NCI-H146 (cell line): ENCODE data around the gene S100A10.

Source experiments
- DNase-seq: peaks from one replicate; lab custom pipeline; 2025; lab: John Stamatoyannopoulos, UW

S100A10 gene

GRCh38 chr1:151988405-151988923 is 5.2 kb downstream of the S100A10 start:
- DNase-seq: no peak

- no peak for DNase-seq
Measured at GRCh38 chr1:151986501-151987190, 7.0 kb downstream of the S100A10 start.

- DNase-seq: no peak
Measured at GRCh38 chr1:151985768-151986167, 7.9 kb downstream of the S100A10 start.

DNA sequence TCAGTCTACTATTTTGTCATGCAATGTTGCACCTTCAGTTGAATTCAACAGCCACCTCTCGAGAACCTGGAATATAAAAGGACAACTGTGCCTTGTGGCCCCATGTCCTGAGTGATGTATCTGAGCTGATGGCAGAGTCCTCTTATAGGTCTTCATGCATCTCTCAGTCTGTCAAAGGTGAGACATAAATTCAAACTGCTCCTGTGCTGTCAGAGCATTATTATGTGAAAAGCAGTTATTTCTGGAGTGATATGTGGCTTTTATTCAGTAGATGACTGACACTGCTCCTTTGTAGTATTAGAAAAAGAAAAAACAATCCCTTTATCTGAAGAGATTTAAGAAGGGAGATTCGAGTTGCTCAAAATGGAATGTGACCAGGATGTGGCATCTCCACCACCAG is 8.4 kb downstream of the S100A10 start:
- no peak for DNase-seq

GRCh38 chr1:151984313-151984956 is 9.2 kb downstream of the S100A10 start:
- no peak for DNase-seq

GRCh38 chr1:151982300-151983005 is 11.2 kb downstream of the S100A10 start:
- DNase-seq: no peak

DNA sequence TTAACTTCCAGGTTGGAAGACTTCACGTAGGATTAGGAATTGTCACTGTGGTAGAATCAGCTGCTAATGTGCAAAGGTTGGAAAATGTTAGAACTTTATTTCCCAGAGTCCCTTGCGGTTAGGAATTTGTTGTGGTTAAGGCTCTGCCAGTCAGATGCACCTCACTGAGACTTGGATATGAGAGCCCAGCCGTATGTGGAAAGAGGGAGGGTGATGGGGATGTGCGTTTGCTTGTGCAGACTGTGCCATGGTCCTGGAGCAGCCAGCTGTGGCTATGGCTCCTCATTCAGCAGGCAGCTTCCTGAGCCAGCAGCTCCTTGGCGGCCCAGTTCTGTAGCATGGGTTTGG is 12.5 kb downstream of the S100A10 start:
- no peak for DNase-seq

- DNase-seq: no peak
Measured at GRCh38 chr1:151980287-151981177, 13.1 kb downstream of the S100A10 start.

GRCh38 chr1:151978922-151979321 is 14.7 kb downstream of the S100A10 start:
- DNase-seq: no peak

- DNase-seq: no peak
Measured at GRCh38 chr1:151977662-151978230, 15.9 kb downstream of the S100A10 start.

GRCh38 chr1:151976858-151977257 is 16.8 kb downstream of the S100A10 start:
- DNase-seq: no peak

GRCh38 chr1:151976015-151976343 is 17.7 kb downstream of the S100A10 start:
- no peak for DNase-seq

DNA sequence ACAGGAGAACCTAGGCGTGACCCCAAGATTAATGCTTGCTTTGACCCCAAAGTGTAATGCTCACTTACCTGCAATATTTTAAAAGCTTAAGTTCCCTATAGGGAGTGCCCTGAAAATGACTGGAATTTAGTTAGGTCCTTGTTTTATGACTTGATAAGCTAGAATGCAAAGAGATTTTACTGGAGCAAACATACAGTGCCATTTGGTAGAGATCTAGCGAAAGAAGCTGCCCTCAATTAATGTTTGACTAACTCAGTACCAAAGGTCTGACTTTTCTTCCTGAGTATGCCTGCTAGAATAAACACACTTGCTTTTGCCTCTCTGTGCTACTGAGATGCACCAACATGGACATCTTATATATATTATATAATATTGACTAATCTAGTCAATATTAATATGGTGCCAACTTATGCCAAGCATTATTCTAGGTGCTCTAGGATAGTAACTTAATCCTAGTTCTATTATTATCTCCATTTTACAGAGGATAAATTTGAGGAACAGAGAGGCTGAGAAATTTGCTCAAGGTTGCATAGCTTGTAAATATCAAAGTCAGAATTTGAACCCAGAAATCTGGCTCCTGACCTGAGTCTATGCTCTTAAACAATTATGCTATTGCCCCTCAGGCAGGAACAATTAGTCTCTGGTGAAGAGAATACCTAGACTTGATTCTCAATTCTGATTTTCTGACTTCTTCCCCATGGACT is 18.2 kb downstream of the S100A10 start:
- no peak for DNase-seq

GRCh38 chr1:151972542-151973248 is 21.0 kb downstream of the S100A10 start:
- no peak for DNase-seq

DNA sequence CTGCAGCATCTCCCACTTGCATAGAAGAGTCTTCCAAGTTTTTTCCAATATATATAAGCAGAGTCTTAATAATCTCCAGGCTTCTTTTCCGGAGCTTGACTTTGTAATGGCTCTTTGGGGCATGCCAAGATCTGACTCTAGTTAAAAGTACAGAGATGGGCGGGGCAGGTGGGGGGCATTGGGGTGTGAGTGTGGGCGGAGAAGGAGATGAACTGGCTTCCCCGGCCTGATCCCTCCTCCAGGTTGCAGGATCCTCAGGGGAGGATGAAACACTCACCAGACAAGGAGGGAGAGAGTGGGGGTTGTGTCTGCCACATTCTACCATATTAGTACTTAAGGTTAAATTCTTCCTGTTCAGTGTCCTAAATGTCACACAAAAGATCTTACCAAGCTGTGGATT is 23.0 kb downstream of the S100A10 start:
- no peak for DNase-seq

GRCh38 chr1:151970128-151970527 is 23.5 kb downstream of the S100A10 start:
- DNase-seq: no peak

DNA sequence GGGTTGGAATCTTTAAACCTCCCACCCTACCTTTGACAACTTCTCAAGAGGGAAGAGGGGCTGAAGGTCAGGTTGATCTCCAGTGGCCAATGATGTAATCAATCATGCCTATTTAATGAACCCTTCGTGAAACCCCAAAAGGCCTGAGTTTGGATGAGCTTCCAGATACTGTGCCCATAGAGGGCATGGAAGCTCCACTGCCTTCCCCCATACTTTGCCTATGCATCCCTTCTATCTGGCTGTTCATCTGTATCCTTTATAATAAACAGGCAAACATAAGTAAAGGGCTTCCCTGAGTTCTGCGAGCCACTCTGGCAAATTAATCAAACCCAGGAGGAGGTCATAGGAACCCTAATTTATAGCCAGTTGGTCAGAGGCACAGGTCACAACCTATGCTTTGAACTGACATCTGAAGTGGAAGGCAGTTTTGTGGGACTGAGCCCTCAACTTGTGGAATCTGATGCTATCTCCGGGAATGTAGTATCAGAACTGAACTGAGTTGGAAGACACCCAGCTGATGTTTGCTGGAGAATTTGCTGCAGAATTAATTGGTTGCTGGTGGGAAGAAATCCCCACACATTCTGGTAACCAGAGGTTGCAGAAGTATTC is 24.8 kb downstream of the S100A10 start:
- DNase-seq: no peak

- DNase-seq: no peak
Measured at GRCh38 chr1:151968058-151968457, 25.6 kb downstream of the S100A10 start.

GRCh38 chr1:151967091-151967490 is 26.6 kb downstream of the S100A10 start:
- DNase-seq: no peak

GRCh38 chr1:151966061-151966460 is 27.6 kb downstream of the S100A10 start:
- no peak for DNase-seq
